H9 (cell line): ENCODE measurements around the gene BTN2A1. TPM values are rescaled to one million over a fixed set of nuclear protein-coding genes. Genes with fewer than 3 reads are reported as not detected.

Source experiments
- DNase-seq: peaks from one replicate; pipeline ENCODE4 v3.0.0-alpha.2; 2017
- H2AFZ ChIP-seq: one replicate; pipeline ENCODE4 v1.6.1; 2013; ENCODE audit warnings: mild to moderate bottlenecking, low read length, control low read depth, moderate library complexity
- H2AK5ac ChIP-seq: 2 replicates; pipeline ENCODE4 v1.6.1; 2013; ENCODE audit warnings: low read length, control low read depth, mixed read lengths; ENCODE audit not compliant: insufficient read length
- H2BK120ac ChIP-seq: one replicate; pipeline ENCODE4 v1.6.1; 2013; ENCODE audit warnings: low read depth, mild to moderate bottlenecking, low read length, control low read depth, inconsistent platforms; ENCODE audit not compliant: poor library complexity, severe bottlenecking
- H2BK12ac ChIP-seq: 2 replicates; pipeline ENCODE4 v1.6.1; 2013; ENCODE audit warnings: low read length, control low read depth, mixed read lengths, low read depth; ENCODE audit not compliant: insufficient read length
- H2BK15ac ChIP-seq: 2 replicates; pipeline ENCODE4 v1.6.1; 2013; ENCODE audit warnings: low read depth, low read length, control low read depth
- H2BK20ac ChIP-seq: one replicate; pipeline ENCODE4 v1.6.1; 2013; ENCODE audit warnings: low read depth, mild to moderate bottlenecking, low read length, control low read depth, inconsistent platforms; ENCODE audit not compliant: poor library complexity, severe bottlenecking
- H2BK5ac ChIP-seq: 2 replicates; pipeline ENCODE4 v1.6.1; 2013; ENCODE audit warnings: low read length, control low read depth, mixed read lengths; ENCODE audit not compliant: insufficient read length
- H3K14ac ChIP-seq: 2 replicates; pipeline ENCODE4 v1.6.1; 2013; ENCODE audit warnings: low read length, control low read depth; ENCODE audit not compliant: insufficient read depth
- H3K18ac ChIP-seq: 2 replicates; pipeline ENCODE4 v1.6.1; 2013; ENCODE audit warnings: low read depth, mild to moderate bottlenecking, mixed read lengths, low read length, control low read depth; ENCODE audit not compliant: insufficient read length
- H3K23ac ChIP-seq: 2 replicates; pipeline ENCODE4 v1.6.1; 2013; ENCODE audit warnings: low read length, control low read depth, mixed read lengths, low read depth; ENCODE audit not compliant: insufficient read length
- H3K23me2 ChIP-seq: 2 replicates; pipeline ENCODE4 v1.6.1; 2013; ENCODE audit warnings: low read depth, mild to moderate bottlenecking, mixed read lengths, low read length, control low read depth; ENCODE audit not compliant: insufficient read length, poor library complexity, severe bottlenecking
- H3K27ac ChIP-seq: 2 replicates; pipeline ENCODE4 v1.5.1; 2013; ENCODE audit warnings: low read length, control low read depth, mixed read lengths, low read depth; ENCODE audit not compliant: insufficient read length
- H3K27me3 ChIP-seq: 2 replicates; pipeline ENCODE4 v1.6.1; 2013; ENCODE audit warnings: low read length, control low read depth, inconsistent platforms; ENCODE audit not compliant: insufficient read depth
- H3K4ac ChIP-seq: 2 replicates; pipeline ENCODE4 v1.6.1; 2013; ENCODE audit warnings: low read depth, mild to moderate bottlenecking, control low read depth, inconsistent platforms, low read length, moderate library complexity
- H3K4me1 ChIP-seq: 2 replicates; pipeline ENCODE4 v1.6.1; 2013; ENCODE audit warnings: low read length, control low read depth, inconsistent platforms; ENCODE audit not compliant: insufficient read depth
- H3K4me2 ChIP-seq: 2 replicates; pipeline ENCODE4 v1.6.1; 2013; ENCODE audit warnings: low read length, control low read depth, mixed read lengths; ENCODE audit not compliant: insufficient read length, insufficient read depth
- H3K56ac ChIP-seq: 2 replicates; pipeline ENCODE4 v1.6.1; 2013; ENCODE audit warnings: low read depth, mild to moderate bottlenecking, mixed read lengths, low read length, control low read depth; ENCODE audit not compliant: insufficient read length
- H3K79me1 ChIP-seq: 2 replicates; pipeline ENCODE4 v1.6.1; 2013; ENCODE audit warnings: low read depth, mild to moderate bottlenecking, moderate library complexity, low read length, control low read depth, inconsistent platforms; ENCODE audit not compliant: insufficient read depth, poor library complexity, severe bottlenecking
- H3K79me2 ChIP-seq: 2 replicates; pipeline ENCODE4 v1.6.1; 2013; ENCODE audit warnings: low read length, control low read depth, inconsistent platforms; ENCODE audit not compliant: insufficient read depth
- H3K9ac ChIP-seq: 2 replicates; pipeline ENCODE4 v1.6.1; 2013; ENCODE audit warnings: low read length, control low read depth, mixed read lengths; ENCODE audit not compliant: insufficient read length; ENCODE audit errors: extremely low read depth
- H3K9me3 ChIP-seq: one replicate; pipeline ENCODE4 v1.6.1; 2013; ENCODE audit warnings: low read depth, low read length, inconsistent platforms; ENCODE audit not compliant: control insufficient read depth
- H3T11ph ChIP-seq: one replicate; pipeline ENCODE4 v1.6.1; 2013; ENCODE audit warnings: mild to moderate bottlenecking, low read length, control low read depth, inconsistent platforms
- H4K20me1 ChIP-seq: one replicate; pipeline ENCODE4 v1.6.1; 2013; ENCODE audit not compliant: control insufficient read depth, insufficient read length, insufficient read depth
- H4K5ac ChIP-seq: 2 replicates; pipeline ENCODE4 v1.6.1; 2013; ENCODE audit warnings: low read depth, mild to moderate bottlenecking, mixed read lengths, low read length, control low read depth; ENCODE audit not compliant: insufficient read length
- H4K8ac ChIP-seq: replicated peaks from 2 replicates; pipeline ENCODE4 v1.6.1; 2013; ENCODE audit warnings: low read length, control low read depth, mixed read lengths, low read depth; ENCODE audit not compliant: insufficient read length
- H4K91ac ChIP-seq: 2 replicates; pipeline ENCODE4 v1.6.1; 2013; ENCODE audit warnings: low read depth, mild to moderate bottlenecking, moderate library complexity, mixed read lengths, low read length, control low read depth; ENCODE audit not compliant: insufficient read length
- H3K27ac Mint-ChIP-seq, 3 experiments: 2 replicates in 2 of 3; 3 replicates in 1 of 3; pipeline ENCODE4 v1.8.0; 2020 to 2021; ENCODE audit warnings: mixed read lengths in 3 of 3, mild to moderate bottlenecking in 1 of 3, moderate library complexity in 1 of 3
- H3K27me3 Mint-ChIP-seq: 2 replicates; pipeline ENCODE4 v1.8.0; 2021; ENCODE audit warnings: low read depth, mild to moderate bottlenecking, moderate library complexity, mixed read lengths
- H3K36me3 Mint-ChIP-seq, 3 experiments: 2 replicates in 2 of 3; 3 replicates in 1 of 3; pipeline ENCODE4 v1.8.0; 2020 to 2021; ENCODE audit warnings: low read depth in 3 of 3, mixed read lengths in 3 of 3; ENCODE audit not compliant: insufficient read depth in 1 of 3
- H3K4me1 Mint-ChIP-seq, 2 experiments: 2 replicates each; pipeline ENCODE4 v1.8.0; 2020; ENCODE audit warnings: mixed read lengths in 2 of 2
- H3K4me3 Mint-ChIP-seq, 2 experiments: 2 replicates in 1 of 2; 3 replicates in 1 of 2; pipeline ENCODE4 v1.8.0; 2020 to 2021; ENCODE audit warnings: mild to moderate bottlenecking in 2 of 2, mixed read lengths in 2 of 2, moderate library complexity in 1 of 2
- H3K9me3 Mint-ChIP-seq, 2 experiments: 2 replicates in 1 of 2; 3 replicates in 1 of 2; pipeline ENCODE4 v1.8.0; 2020; ENCODE audit warnings: mild to moderate bottlenecking in 2 of 2, mixed read lengths in 2 of 2, moderate library complexity in 1 of 2
- WGBS: extraction: QIAGEN DNeasy Blood & Tissue Kit; methylation state at CpG from one replicate; pipeline ENCODE4 v1.1.7; 2013; ENCODE audit warnings: missing lambda C conversion rate, low lambda C conversion rate, mixed read lengths; ENCODE audit not compliant: insufficient read length; ENCODE audit errors: extremely low coverage; 5-methylcytosine and 5-hydroxymethylcytosine counted together
- total RNA-seq: library from RNA; stranded (reverse); gene quantifications from 2 replicates; pipeline ENCODE4 v1.2.1, GENCODE V29; 2021
- TF ChIP-seq, protein P1 (sequence below): fragments of 200-600 bp; sonication (generic); conservative IDR thresholded peaks from 3 replicates; pipeline ENCODE4 v1.8.0; 2021; ENCODE audit warnings: antibody characterized with exemption, mild to moderate bottlenecking

BTN2A1 gene
- total RNA-seq, 1 experiment from 2014 or later = 18.4 TPM

DNA sequence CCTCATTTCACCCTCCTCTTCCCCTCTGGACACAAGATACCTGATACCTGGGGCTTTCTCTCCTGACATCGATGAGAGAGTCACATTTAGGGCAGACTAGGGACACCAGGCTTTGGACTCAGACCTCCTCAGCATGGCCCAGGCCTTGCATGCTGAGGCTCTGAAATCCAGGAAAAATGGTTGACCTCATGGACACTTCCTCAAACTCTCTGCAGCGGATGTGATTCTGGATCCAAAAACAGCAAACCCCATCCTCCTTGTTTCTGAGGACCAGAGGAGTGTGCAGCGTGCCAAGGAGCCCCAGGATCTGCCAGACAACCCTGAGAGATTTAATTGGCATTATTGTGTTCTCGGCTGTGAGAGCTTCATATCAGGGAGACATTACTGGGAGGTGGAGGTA, 44.8 kb upstream of the BTN2A1 start:
- H3K14ac ChIP-seq = no peak overlapping the region
- Mint-ChIP-seq H3K9me3 (peaks cover 13% of the 10 kb centered on the region in 2 experiments), H3K4me1 (peaks cover 16 to 18% of the 10 kb centered on the region in 2 experiments), H3K4me3 (no peak overlapping the region), H3K36me3 (peaks cover 0 to 9% (median 2%) of the 10 kb centered on the region in 3 experiments; a peak in 5 of 7 replicates), H3K27me3 (peaks cover 3% of the 10 kb centered on the region; the same call in 1 of the 2 replicates), H3K27ac (no peak overlapping the region)
- no peaks in the 10 kb centered on the region for H3K79me2 ChIP-seq
- H4K8ac ChIP-seq = no peak overlapping the region
- H3K9me3 ChIP-seq = no peaks in the 10 kb centered on the region
- no peaks in the 10 kb centered on the region for H3K23me2 ChIP-seq
- H3K27ac ChIP-seq = no peak overlapping the region
- H2AFZ ChIP-seq = no peak overlapping the region
- H4K91ac ChIP-seq = no peak overlapping the region
- H2BK120ac ChIP-seq = no peak overlapping the region
- no peak for DNase-seq
- H2AK5ac ChIP-seq = no peak overlapping the region
- no peak overlapping the region for H3K18ac ChIP-seq
- H3K4me1 ChIP-seq = no peaks in the 10 kb centered on the region
- H3K23ac ChIP-seq = no peak overlapping the region
- no peak overlapping the region for H3K4me2 ChIP-seq
- no peak overlapping the region for H4K5ac ChIP-seq
- H2BK12ac ChIP-seq = no peak overlapping the region
- TF ChIP-seq, protein P1, sequence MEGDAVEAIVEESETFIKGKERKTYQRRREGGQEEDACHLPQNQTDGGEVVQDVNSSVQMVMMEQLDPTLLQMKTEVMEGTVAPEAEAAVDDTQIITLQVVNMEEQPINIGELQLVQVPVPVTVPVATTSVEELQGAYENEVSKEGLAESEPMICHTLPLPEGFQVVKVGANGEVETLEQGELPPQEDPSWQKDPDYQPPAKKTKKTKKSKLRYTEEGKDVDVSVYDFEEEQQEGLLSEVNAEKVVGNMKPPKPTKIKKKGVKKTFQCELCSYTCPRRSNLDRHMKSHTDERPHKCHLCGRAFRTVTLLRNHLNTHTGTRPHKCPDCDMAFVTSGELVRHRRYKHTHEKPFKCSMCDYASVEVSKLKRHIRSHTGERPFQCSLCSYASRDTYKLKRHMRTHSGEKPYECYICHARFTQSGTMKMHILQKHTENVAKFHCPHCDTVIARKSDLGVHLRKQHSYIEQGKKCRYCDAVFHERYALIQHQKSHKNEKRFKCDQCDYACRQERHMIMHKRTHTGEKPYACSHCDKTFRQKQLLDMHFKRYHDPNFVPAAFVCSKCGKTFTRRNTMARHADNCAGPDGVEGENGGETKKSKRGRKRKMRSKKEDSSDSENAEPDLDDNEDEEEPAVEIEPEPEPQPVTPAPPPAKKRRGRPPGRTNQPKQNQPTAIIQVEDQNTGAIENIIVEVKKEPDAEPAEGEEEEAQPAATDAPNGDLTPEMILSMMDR = no peak
- no peaks in the 10 kb centered on the region for H3K79me1 ChIP-seq
- H3K56ac ChIP-seq = no peak overlapping the region
- H3K9ac ChIP-seq = no peak overlapping the region
- no peaks in the 10 kb centered on the region for H3K27me3 ChIP-seq
- no peak overlapping the region for H2BK5ac ChIP-seq
- no peaks in the 10 kb centered on the region for H4K20me1 ChIP-seq
- H2BK15ac ChIP-seq = no peak overlapping the region
- no peak overlapping the region for H3T11ph ChIP-seq
- WGBS = no CpG with 5 or more reads among the region's 4 CpGs
- H2BK20ac ChIP-seq = no peak overlapping the region
- H3K4ac ChIP-seq = no peak overlapping the region
